Activated CD4-positive, alpha-beta T cell treated with anti-CD3 and anti-CD28 coated beads, Interleukin-2, amount 10 ng/mL, durations not matched to agents 24 days and 14 days (primary cell): ENCODE results near the gene GRK4. TPM values are rescaled to one million over a fixed set of nuclear protein-coding genes. Genes with fewer than 3 reads are reported as not detected.
"Not testable (repeated sequence)": the region's sequence is repeated elsewhere in the genome, so short reads cannot be mapped to it uniquely, and the experiment has no call there.

Experiments
- DNase-seq: peaks from one replicate; pipeline ENCODE4 v3.0.0; 2022
- H3K27ac Mint-ChIP-seq: one replicate; pipeline ENCODE4 v1.8.0; 2022; ENCODE audit warnings: mild to moderate bottlenecking, mixed read lengths
- H3K27me3 Mint-ChIP-seq: one replicate; pipeline ENCODE4 v1.8.0; 2022; ENCODE audit warnings: mixed read lengths
- H3K36me3 Mint-ChIP-seq: one replicate; pipeline ENCODE4 v1.8.0; 2022; ENCODE audit warnings: low read depth, mild to moderate bottlenecking, mixed read lengths
- H3K4me1 Mint-ChIP-seq: one replicate; pipeline ENCODE4 v1.8.0; 2021; ENCODE audit warnings: mixed read lengths
- H3K4me3 Mint-ChIP-seq: one replicate; pipeline ENCODE4 v1.8.0; 2022; ENCODE audit warnings: mild to moderate bottlenecking, moderate library complexity, mixed read lengths
- H3K9me3 Mint-ChIP-seq: one replicate; pipeline ENCODE4 v1.8.0; 2021; ENCODE audit warnings: mixed read lengths
- intact Hi-C: fragments of 100-400 bp; cut with micrococcal nuclease; formaldehyde crosslinking; loops from one replicate; pipeline ENCODE4 v1.15.1; 2023
- total RNA-seq: library from RNA; stranded (reverse); gene quantifications from 2 replicates; pipeline ENCODE4 v1.2.3, GENCODE V29; 2022

The GRK4 gene
- total RNA-seq, 1 donor from 2014 or later = 4.6 TPM

DNA sequence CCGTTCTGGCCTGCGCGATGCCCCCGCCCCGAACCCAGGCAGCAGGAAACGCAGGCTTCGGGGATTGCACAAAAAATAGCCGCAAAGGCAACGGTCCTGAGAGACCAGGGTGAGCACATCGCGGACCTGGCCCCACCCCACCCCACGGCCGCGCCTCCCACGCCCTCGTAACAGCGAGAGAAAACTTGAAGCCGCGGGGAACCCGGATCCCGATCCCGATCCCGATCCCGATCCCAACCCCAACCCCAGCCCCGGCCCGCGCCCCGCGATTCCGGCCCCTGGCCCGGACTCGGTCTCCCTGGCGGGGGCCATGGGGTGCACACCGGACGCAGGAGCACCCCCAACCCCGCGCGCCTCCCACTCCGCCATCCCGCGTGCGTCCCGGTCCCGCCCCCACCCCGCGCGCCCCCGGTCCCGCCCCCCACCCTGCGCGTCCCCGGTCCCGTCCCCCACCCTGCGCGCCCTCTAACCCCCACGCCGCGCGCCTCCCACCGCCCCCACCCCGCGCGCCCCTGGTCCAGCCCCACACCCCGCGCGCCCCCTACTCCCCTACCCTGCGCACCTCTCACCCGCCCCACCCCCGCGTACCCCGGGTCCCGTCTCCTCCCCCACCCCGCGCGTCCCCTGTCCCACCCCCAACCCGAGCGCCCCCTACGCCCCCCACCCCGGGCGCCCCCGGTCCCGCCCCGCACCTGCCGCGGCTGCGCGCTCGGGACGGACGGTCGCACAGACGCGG lies 29.1 kb upstream of the GRK4 start:
- H3K36me3 Mint-ChIP-seq = peaks cover 54% of the 10 kb centered on the region
- peak overlapping the region; percentile 91 for H3K4me3 Mint-ChIP-seq
- no peaks in the 10 kb centered on the region for H3K9me3 Mint-ChIP-seq
- peaks cover 37% of the 10 kb centered on the region for H3K4me1 Mint-ChIP-seq
- intact Hi-C loops = loop anchor here (5.0 kb wide), 1 partner anchor 92 kb away; the partner anchor contains the start of gene ADD1
- DNase-seq = peak; percentile 86
- H3K27ac Mint-ChIP-seq = peak overlapping the region; percentile 78
- no peaks in the 10 kb centered on the region for H3K27me3 Mint-ChIP-seq

DNA sequence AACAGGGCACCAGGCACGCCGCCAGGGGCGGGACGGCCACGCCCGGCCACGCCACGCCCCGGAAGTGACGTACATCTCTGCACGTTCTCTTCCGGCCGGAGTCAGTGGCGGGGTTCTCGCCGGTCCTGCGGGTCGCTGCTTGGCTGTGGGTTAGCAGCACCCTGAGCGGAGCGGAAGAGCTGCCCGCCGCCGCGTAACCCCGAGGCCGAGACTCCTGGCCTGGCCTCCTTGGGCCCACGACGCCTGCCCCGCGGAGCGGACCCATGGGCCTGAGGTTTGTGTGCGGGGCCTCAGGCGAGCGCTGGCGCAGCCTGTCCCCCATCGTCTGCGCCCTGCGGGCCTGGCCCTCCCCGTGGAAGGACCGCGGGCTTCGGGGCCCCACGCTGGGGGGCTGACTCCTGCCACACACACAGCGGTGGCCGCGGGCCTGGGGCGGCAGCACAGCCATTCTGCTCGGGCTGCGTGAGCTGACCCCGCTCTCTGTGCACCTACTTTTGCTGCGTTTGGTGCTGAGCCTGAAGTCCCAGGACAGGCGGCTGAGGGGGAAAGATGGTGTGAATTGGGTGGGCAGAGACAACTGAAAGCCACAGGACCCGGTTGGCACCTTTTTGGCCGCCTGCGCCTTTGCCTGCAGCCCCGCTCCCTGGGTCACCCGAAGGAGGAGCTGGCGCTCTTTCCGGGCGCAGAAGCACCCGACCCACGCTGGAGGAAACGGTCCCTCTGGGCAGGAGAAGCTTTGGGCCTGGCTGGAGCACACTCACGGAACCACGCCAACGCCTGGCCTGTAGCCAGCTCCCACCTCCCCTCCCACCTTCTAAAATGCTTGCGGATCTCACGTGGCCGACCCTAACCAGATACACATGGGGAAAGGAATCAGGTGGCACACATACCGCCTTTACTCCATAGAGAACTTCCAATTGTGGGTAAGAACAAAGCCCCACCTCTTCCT lies 28.3 kb upstream of the GRK4 start:
- Mint-ChIP-seq H3K27ac (peak overlapping the region; percentile 93), H3K4me1 (peaks cover 42% of the 10 kb centered on the region), H3K9me3 (no peaks in the 10 kb centered on the region), H3K27me3 (no peaks in the 10 kb centered on the region), H3K4me3 (peak overlapping the region; percentile 90), H3K36me3 (peaks cover 59% of the 10 kb centered on the region)
- intact Hi-C loops = loop anchor here (5.0 kb wide), 3 partner anchors 93 to 398 kb away; partner anchors contain the start of genes ADD1 and FAM193A
- DNase-seq = peak; percentile 99

DNA sequence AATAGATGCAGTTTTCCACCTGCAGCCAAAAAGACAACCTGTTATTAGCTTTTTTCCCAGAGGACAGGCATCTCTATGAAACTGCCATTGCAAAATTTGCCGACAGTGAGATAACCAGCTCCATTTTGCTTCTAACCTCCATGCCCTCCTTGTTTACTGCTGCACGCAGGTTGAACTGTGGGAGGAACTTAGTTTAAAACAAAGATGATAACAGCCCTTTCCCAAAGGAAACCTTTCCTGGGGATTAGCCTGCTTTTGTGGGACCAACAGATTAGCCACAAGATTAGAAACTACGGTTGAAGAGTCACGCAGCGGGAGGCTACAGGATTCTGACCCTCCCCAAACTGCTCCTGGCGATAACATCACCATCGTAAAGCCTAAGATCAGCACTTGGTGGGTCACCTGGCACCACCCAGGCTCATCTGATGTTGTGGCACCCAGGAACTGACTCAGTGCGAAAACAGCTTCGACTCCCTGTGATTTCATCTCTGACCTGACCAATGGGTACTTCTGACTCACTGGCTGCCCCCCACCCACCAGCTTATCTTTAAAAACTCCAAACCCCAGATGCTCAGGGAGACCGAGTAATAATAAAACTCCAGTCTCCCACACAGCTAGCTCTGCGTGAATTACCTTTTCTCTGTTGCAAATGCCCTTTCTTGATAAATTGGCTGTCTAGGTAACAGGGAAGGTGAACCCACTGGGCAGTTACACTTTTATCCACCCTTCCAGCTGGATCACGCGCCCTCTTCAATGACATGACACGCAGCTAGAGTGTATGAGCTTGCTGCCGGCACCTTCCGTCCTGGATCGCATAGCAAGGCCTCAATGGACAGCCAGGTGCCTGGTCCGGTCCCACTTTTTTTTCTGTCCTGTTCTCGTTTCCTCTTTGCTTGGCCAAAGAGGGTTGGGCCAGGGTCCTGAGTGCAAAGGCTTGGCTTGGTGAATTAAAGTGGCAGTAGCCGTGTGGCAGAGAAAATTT lies 27.3 kb upstream of the GRK4 start:
- Mint-ChIP-seq H3K36me3 (peaks cover 64% of the 10 kb centered on the region), H3K9me3 (no peaks in the 10 kb centered on the region), H3K4me3 (peak overlapping the region; percentile 90), H3K4me1 (peaks cover 44% of the 10 kb centered on the region), H3K27me3 (no peaks in the 10 kb centered on the region), H3K27ac (peak overlapping the region; percentile 93)
- peak; percentile 79 for DNase-seq
- intact Hi-C loops = loop anchor here (1.0 to 5.0 kb wide), 7 partner anchors 18 to 399 kb away; partner anchors contain the start of genes FAM193A, GRK4 and NOP14

DNA sequence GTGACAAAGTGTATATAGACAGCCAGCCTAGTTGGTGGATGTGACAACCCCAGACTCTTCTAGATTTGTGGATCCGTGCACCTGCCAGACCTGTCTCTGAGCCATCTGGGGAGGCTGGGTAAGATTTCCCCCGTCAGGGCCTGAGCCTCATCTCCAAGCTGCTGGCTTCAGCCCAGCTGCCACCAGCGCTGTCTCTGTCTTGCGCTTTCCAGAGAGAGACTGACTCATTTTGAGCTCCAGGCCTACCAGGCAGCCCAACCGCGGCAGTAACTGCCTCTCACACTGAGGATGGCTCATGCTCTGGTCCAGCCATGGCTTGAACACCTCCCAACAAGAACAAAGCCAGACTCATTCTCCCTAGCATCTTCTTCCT lies 26.6 kb upstream of the GRK4 start:
- peak; percentile 72 for DNase-seq
- H3K4me1 Mint-ChIP-seq = peaks cover 41% of the 10 kb centered on the region
- no peaks in the 10 kb centered on the region for H3K27me3 Mint-ChIP-seq

DNA sequence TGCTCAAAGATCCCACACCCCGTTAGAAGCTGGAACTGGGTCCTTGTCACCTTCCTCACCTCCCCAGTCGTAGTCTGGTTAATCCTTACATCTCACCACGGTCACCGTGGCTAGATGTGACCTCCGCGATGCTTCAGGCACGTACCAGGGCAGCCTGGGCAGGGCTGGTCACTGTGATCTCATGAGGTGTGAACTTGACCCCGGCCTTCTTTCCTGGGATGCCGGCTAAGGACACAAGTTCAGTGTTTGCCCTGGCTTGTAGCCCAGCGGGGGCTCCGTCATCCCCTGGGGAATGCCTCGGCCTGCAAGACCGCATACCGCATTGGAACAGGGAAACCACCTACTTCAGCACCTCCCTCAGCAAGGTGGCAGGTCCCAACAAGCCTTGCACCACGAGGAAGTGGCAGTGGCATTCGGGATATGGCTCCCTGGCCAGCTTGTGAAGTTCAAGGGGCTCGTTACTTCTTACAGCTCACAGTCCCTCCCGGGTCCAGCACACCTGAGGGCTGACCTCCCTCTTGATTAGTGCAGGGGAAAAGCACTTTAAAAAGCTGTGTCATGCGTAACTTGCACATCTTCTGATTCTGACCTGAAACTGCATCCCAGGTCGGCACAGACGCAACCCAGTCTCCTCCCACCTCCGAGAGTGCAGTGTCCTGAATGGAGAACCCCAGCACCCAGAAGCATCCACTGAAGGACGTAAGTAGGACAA lies 26.1 kb upstream of the GRK4 start:
- Mint-ChIP-seq H3K27ac (peak overlapping the region; percentile 93), H3K4me3 (peak overlapping the region; percentile 90), H3K9me3 (no peaks in the 10 kb centered on the region), H3K4me1 (peaks cover 38% of the 10 kb centered on the region), H3K36me3 (peaks cover 63% of the 10 kb centered on the region), H3K27me3 (no peaks in the 10 kb centered on the region)
- DNase-seq = no peak
- intact Hi-C loops = loop anchor here (5.0 kb wide), 2 partner anchors 125 to 400 kb away; partner anchors contain the start of gene FAM193A

More for the DNA sequence above, 26.6 kb upstream of the GRK4 start:
- Mint-ChIP-seq H3K4me3 (peak overlapping the region; percentile 90), H3K27ac (peak overlapping the region; percentile 93), H3K36me3 (peaks cover 66% of the 10 kb centered on the region), H3K9me3 (no peaks in the 10 kb centered on the region)
- intact Hi-C loops = loop anchor here (1.0 to 5.0 kb wide), 7 partner anchors 18 to 399 kb away; partner anchors contain the start of genes FAM193A, GRK4 and NOP14

DNA sequence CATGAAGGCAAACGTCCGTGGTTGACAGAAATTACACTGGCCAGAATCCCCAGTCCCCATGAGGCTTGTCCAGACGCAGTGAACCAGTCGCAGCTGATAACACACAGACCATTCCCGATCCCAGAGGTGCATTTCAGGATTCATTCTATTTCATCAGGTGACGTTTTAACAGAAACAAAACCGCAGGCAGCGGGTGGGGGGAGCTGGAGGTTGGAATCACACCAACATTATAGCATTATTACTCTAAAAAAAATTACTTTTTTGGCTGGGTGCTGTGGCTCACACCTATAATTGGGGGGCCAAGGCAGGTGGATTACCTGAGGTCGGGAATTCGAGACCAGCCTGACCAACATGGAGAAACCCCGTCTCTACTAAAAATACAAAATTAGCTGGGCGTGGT lies 25.4 kb upstream of the GRK4 start:
- peak overlapping the region; percentile 17 for H3K4me3 Mint-ChIP-seq
- intact Hi-C loops = loop anchor here (5.0 kb wide), 2 partner anchors 126 to 401 kb away; partner anchors contain the start of gene FAM193A
- peaks cover 39% of the 10 kb centered on the region for H3K4me1 Mint-ChIP-seq
- no peaks in the 10 kb centered on the region for H3K27me3 Mint-ChIP-seq
- peaks cover 67% of the 10 kb centered on the region for H3K36me3 Mint-ChIP-seq
- H3K9me3 Mint-ChIP-seq = no peaks in the 10 kb centered on the region
- no peak for DNase-seq
- peak overlapping the region; percentile 70 for H3K27ac Mint-ChIP-seq

DNA sequence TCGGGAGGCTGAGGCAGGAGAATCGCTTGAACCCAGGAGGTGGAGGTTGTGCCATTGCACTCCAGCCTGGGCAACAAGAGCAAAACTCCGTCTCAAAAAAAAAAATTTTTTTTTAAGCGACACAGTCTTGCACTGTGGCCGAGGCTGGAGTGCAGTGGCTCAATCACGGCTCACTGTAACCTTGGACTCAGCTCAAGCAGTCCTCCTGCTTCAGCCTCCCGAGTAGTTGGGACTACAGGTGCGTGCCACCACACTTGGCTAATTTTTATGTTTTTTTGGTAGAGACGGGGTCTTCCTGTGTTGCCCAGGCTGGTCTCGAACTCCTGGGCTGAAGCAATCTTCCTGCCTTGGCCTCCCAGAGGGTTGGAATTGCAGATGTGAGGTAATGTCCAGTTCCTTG lies 25.0 kb upstream of the GRK4 start:
- DNase-seq, H3K27ac Mint-ChIP-seq, H3K4me3 Mint-ChIP-seq, H3K9me3 Mint-ChIP-seq, H3K27me3 Mint-ChIP-seq: not testable (repeated sequence)
- Mint-ChIP-seq H3K4me1 (peaks cover 37% of the 10 kb centered on the region), H3K36me3 (peaks cover 67% of the 10 kb centered on the region)
- intact Hi-C loops = loop anchor here (5.0 kb wide), 2 partner anchors 126 to 401 kb away; partner anchors contain the start of gene FAM193A

DNA sequence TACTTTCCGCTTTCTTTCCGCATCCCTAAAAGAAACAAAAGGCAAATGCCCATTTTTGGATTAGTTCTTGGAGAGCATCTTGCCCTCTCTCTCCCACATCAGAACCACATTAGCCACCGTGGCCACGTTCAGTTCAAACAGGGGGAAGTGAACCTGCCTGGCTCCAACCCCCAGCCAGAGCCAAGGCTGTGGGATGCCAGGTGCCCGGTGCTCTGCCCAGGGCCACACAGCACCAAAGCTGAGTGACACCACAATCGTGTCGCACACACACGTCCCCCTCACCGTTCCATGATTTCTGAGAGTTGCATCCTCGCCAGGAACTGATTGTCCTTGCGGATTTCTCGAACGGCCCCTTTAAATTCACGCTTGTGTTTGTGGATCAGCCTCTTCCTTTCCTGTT lies 24.5 kb upstream of the GRK4 start:
- Mint-ChIP-seq H3K4me3 (peak overlapping the region; percentile 29), H3K36me3 (peaks cover 70% of the 10 kb centered on the region), H3K9me3 (no peaks in the 10 kb centered on the region), H3K27ac (peak overlapping the region; percentile 79), H3K4me1 (peaks cover 37% of the 10 kb centered on the region), H3K27me3 (no peaks in the 10 kb centered on the region)
- no peak for DNase-seq
- intact Hi-C loops = loop anchor here (5.0 kb wide), 2 partner anchors 127 to 402 kb away; partner anchors contain the start of gene FAM193A

DNA sequence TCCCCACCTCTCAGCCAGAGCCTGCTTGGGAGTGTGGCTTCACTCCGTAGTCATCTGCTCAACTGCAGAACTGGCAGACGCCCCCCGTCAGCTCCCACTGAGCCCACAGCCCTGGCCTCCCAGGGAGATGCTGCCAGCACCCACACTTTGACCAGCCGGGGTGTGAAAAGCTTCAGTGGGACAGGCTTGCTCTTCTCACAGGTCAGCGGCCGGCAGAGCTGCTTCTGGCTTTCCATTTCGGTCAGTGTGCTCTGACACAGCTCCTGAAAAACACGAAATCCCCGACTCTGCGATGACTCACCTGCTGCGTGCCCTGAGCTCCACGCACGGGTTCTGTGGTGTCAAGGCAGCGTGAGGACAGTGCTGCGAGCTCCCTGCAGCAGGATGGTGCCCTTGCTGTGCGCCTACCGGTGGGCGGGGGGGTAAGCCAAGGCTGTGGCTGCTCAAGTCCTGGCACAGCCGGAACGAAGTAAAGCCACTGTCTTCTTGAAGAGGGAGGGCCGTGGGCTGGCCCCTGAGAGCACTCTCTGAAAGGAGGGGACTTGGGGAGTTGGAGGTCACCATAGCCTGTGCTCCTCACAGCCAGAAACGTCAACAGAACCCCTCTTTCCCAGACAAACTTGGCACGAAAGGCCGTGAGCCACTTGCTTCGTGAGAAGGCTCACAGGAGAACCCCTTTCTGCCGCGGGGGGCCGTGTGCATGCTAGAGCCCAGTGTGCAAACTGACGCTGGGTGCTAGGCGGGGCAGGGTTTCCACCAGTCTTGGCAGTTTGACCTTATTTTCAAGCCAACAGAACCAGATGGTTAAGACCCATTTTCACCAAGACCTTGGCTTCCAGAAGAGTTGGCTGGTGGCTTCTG lies 23.8 kb upstream of the GRK4 start:
- Mint-ChIP-seq H3K36me3 (peaks cover 76% of the 10 kb centered on the region), H3K9me3 (no peaks in the 10 kb centered on the region), H3K4me3 (peak overlapping the region; percentile 29), H3K27me3 (no peaks in the 10 kb centered on the region), H3K4me1 (peaks cover 40% of the 10 kb centered on the region), H3K27ac (peak overlapping the region; percentile 79)
- intact Hi-C loops = loop anchor here (5.0 kb wide), 2 partner anchors 127 to 402 kb away; partner anchors contain the start of gene FAM193A
- no peak for DNase-seq

DNA sequence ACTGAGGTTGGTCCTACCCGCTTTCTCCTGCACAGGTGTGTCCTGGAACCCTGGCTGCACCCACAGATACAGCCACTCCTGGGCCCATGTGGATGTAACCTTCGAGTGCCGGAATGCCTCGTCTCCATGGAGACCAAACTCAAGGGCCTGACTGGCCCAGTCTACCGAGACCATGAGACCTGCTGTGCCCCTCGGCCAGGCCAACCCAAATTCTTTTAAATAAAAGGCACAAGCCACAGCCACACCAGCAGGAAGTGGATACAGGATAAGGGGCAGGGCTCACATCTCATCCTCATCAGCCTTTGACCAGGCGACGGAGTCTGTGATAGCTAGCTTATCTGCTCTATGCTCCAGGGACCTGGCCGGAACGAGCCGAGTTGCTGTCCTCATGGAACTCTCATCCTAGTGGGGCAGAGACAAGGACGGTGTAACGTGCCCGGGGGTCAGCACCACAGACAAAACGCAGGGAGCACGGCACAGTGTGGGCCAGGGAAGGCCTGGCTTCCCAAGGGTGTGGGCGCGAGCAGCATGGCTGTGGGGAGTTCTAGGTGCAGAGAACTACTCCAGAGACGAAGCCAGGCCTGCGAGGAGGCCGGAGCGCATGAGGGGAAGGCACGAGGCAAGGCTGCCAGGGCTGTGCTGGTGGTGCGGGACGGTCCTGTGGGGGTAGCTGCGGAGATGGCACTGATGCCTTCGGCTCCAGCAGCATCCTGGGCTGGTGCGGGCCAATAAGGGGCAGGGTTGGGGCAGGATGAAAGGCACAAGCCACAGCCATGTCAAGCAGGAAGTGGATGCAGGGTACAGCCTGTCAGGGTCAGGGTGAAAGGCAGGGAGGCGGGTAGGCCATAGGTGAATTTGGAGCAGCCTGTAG lies 22.9 kb upstream of the GRK4 start:
- Mint-ChIP-seq H3K4me1 (peaks cover 41% of the 10 kb centered on the region), H3K4me3 (no peak overlapping the region), H3K27me3 (no peaks in the 10 kb centered on the region)

More for the DNA sequence above, 22.9 kb upstream of the GRK4 start:
- Mint-ChIP-seq H3K36me3 (peaks cover 81% of the 10 kb centered on the region), H3K9me3 (no peaks in the 10 kb centered on the region), H3K27ac (no peak overlapping the region)
- no peak for DNase-seq
- intact Hi-C loops = no loop called here
